ENCODE measurements around the gene EIF3I.
A peak's percentile ranks its signal among the peaks of the same experiment; 100 is the strongest.

The EIF3I gene

DNA sequence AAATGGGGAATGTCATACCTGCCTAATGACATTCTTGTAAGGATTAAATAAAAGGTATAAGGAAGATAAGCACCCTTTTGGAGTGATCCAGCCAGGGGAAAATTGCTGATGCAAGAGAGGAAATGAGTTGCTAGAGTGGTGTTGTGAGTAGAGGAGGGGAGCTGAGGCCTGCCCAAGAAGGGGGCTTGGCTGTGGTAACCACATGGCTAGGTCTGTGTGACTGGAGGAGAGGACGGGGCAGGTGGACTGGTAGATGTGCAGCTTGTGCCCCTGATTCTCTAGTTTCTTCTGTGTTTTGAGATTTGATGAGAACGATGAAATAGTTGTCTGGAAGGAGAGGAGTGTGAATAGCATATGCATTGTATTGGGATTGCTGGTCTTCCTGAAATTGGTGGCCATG lies 36.1 kb upstream of the EIF3I start:
- Histone ChIP-seq H3K4me3 (ENCODE audit: low read depth in 1 of 2, low read length in 2 of 2) (no peak overlapping the region), H3K9me3 (ENCODE audit: low read length) (no peaks in the 10 kb centered on the region), H3K27ac (ENCODE audit: low read depth, low read length) (no peak overlapping the region), H3K9ac (ENCODE audit: low read length) (no peak overlapping the region), H3K4me1 (ENCODE audit: insufficient read depth, low read length) (peaks cover 27% of the 10 kb centered on the region), H3K27me3 (ENCODE audit: control insufficient read depth in 1 of 2, insufficient read depth in 2 of 2, low read length in 2 of 2) (no peaks in the 10 kb centered on the region), H3K36me3 (ENCODE audit: insufficient read depth, low read length) (peaks cover 72% of the 10 kb centered on the region)

DNA sequence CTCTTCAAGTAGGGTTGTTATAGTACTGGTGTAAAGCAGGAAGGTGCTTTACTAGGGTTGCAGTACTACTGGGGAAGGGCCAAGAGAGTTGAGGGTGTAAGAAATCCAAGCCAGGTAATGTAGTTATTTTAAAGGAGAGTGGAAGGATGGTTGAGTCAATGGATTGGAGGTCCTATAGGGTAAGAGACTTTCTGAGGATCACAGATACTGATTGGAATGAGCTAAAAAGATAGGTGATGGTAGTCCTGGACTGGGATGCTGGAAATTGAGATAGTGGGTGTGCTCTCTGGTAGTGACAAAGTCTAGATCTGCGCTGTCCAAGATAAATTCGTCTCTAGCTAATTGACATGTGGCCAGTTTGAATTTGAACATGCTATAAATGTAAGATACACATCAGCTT lies 35.7 kb upstream of the EIF3I start:
- Histone ChIP-seq H3K36me3 (ENCODE audit: insufficient read depth, low read length) (peaks cover 72% of the 10 kb centered on the region), H3K4me1 (ENCODE audit: insufficient read depth, low read length) (peaks cover 23% of the 10 kb centered on the region), H3K27me3 (ENCODE audit: control insufficient read depth in 1 of 2, insufficient read depth in 2 of 2, low read length in 2 of 2) (no peaks in the 10 kb centered on the region), H3K9ac (ENCODE audit: low read length) (no peak overlapping the region), H3K9me3 (ENCODE audit: low read length) (no peaks in the 10 kb centered on the region), H3K4me3 (ENCODE audit: low read depth in 1 of 2, low read length in 2 of 2) (no peak overlapping the region), H3K27ac (ENCODE audit: low read depth, low read length) (no peak overlapping the region)

DNA sequence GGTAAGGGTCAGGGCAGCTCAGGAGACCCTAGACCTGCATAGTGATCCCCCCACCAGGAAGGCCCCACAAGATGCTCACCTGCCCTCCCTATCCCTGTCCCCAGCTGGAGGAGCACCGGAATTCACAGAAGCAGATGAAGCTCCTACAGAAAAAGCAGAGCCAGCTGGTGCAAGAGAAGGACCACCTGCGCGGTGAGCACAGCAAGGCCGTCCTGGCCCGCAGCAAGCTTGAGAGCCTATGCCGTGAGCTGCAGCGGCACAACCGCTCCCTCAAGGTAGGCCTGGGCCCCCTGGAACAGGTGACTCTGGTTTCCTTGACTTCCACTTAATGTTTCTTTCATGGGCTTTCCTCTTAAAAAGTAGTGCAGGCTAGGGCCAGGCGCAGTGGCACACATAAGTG lies 34.4 kb upstream of the EIF3I start:
- H3K9me3 ChIP-seq (ENCODE audit: low read length) = no peaks in the 10 kb centered on the region
- H3K27me3 ChIP-seq (ENCODE audit: control insufficient read depth in 1 of 2, insufficient read depth in 2 of 2, low read length in 2 of 2) = no peaks in the 10 kb centered on the region
- no peak overlapping the region for H3K4me3 ChIP-seq (ENCODE audit: low read depth in 1 of 2, low read length in 2 of 2)
- H3K9ac ChIP-seq (ENCODE audit: low read length) = no peak overlapping the region
- H3K27ac ChIP-seq (ENCODE audit: low read depth, low read length) = no peak overlapping the region
- peaks cover 13% of the 10 kb centered on the region for H3K4me1 ChIP-seq (ENCODE audit: insufficient read depth, low read length)
- H3K36me3 ChIP-seq (ENCODE audit: insufficient read depth, low read length) = peaks cover 79% of the 10 kb centered on the region

DNA sequence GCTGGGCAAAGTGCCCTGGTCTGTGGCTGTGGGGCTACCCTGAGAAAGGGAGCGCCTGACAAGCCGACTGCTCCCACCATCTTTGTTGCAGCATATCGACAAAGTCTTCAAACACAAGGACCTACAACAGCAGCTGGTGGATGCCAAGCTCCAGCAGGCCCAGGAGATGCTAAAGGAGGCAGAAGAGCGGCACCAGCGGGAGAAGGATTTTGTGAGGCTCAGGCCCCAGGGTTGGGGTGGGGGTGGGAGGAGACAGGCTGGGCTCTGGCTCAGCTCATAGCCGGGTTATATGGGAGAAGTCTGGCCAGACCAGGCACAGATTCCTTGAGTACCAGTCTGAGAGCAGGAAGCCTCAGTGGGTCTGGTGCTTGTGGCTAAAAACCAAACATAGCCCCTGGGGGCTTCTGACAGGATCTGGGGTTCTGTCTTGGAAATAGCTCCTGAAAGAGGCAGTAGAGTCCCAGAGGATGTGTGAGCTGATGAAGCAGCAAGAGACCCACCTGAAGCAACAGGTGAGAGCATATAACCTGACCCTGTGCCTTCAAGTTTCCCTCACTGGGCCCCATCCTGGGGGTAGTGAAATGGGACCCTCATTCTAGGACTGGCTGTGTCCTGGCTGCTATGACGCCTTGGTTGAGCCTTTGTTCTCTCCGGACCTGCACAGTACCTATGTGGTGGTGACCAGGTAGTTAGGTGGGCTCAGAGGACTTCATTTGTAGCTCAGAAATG lies 29.8 kb upstream of the EIF3I start:
- Histone ChIP-seq H3K4me1 (ENCODE audit: insufficient read depth, low read length) (no peaks in the 10 kb centered on the region), H3K4me3 (ENCODE audit: low read depth in 1 of 2, low read length in 2 of 2) (no peak overlapping the region), H3K27me3 (ENCODE audit: control insufficient read depth in 1 of 2, insufficient read depth in 2 of 2, low read length in 2 of 2) (no peaks in the 10 kb centered on the region), H3K36me3 (ENCODE audit: insufficient read depth, low read length) (peaks cover 93% of the 10 kb centered on the region), H3K9me3 (ENCODE audit: low read length) (no peaks in the 10 kb centered on the region), H3K27ac (ENCODE audit: low read depth, low read length) (no peak overlapping the region), H3K9ac (ENCODE audit: low read length) (no peak overlapping the region)

DNA sequence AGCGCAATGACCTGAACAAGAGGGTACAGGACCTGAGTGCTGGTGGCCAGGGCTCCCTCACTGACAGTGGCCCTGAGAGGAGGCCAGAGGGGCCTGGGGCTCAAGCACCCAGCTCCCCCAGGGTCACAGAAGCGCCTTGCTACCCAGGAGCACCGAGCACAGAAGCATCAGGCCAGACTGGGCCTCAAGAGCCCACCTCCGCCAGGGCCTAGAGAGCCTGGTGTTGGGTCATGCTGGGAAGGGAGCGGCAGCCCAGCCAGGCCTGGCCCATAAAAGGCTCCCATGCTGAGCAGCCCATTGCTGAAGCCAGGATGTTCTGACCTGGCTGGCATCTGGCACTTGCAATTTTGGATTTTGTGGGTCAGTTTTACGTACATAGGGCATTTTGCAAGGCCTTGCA lies 27.2 kb upstream of the EIF3I start:
- no peak overlapping the region for H3K27ac ChIP-seq (ENCODE audit: low read depth, low read length)
- no peak overlapping the region for H3K4me3 ChIP-seq (ENCODE audit: low read depth in 1 of 2, low read length in 2 of 2)
- H3K4me1 ChIP-seq (ENCODE audit: insufficient read depth, low read length) = peaks cover 10% of the 10 kb centered on the region
- no peaks in the 10 kb centered on the region for H3K9me3 ChIP-seq (ENCODE audit: low read length)
- no peaks in the 10 kb centered on the region for H3K27me3 ChIP-seq (ENCODE audit: control insufficient read depth in 1 of 2, insufficient read depth in 2 of 2, low read length in 2 of 2)
- H3K36me3 ChIP-seq (ENCODE audit: insufficient read depth, low read length) = peaks cover 73% of the 10 kb centered on the region
- no peak overlapping the region for H3K9ac ChIP-seq (ENCODE audit: low read length)

DNA sequence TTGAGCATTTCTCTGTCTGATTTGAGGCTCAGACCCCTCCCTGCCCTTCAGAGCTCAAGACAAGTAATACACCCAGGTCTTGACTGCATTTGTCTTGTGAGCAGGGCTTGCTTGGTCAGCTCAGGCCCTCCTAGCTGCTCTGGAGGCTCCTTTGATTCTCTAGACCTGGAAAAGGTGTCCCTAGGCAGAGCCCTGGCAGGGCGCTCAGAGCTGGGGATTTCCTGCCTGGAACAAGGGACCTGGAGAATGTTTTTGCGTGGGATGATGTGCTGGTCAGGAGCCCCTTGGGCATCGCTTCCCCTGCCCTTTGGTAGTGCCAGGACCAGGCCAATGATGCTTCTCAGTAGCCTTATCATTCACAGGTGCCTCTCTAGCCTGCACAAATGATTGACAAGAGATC lies 26.7 kb upstream of the EIF3I start:
- Histone ChIP-seq H3K36me3 (ENCODE audit: insufficient read depth, low read length) (peaks cover 68% of the 10 kb centered on the region), H3K27me3 (ENCODE audit: control insufficient read depth in 1 of 2, insufficient read depth in 2 of 2, low read length in 2 of 2) (no peaks in the 10 kb centered on the region), H3K9ac (ENCODE audit: low read length) (no peak overlapping the region), H3K4me3 (ENCODE audit: low read depth in 1 of 2, low read length in 2 of 2) (no peak overlapping the region), H3K9me3 (ENCODE audit: low read length) (no peaks in the 10 kb centered on the region), H3K4me1 (ENCODE audit: insufficient read depth, low read length) (peaks cover 11% of the 10 kb centered on the region), H3K27ac (ENCODE audit: low read depth, low read length) (no peak overlapping the region)

DNA sequence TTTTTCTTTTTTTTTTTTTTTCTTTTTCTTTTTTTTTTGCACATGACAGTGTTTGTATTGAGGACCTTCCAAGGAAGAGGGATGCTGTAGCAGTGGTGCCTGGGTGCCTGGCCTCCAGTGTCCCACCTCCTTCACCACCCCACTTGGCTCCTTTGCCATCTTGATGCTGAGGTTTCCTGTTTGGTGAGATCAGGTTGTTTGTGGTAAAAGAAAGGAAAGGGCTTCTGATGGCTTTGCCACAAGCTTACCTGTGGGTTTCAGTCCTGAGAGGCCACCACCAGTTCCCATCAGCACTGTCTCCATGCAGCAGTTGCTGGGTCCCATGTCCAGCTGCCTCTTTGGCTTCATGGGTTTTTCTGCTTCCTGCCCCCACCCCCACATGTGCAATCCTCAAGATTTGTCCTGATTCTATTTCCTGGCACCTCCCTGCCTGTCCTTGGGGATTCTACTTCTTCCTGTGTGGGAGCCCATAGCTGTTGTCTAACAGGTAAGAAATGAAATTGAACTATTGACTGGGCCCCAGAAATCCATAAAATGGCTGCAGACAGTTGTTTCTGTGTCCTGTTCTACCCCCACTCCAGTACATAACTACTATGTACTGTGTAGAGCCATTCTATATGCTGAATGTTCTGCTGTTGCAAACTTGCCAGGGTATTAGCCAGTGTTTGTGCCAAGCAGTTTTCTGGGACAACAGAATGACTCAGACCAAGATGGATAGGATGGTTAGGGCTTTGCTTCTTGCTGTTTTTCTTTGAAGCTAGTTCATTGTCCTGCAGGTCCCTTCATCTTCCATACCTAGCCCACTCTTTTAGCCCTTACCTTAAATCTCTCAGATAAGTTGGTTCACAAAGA lies 26.0 kb upstream of the EIF3I start:
- H3K27me3 ChIP-seq (ENCODE audit: control insufficient read depth in 1 of 2, insufficient read depth in 2 of 2, low read length in 2 of 2) = no peaks in the 10 kb centered on the region
- no peaks in the 10 kb centered on the region for H3K9me3 ChIP-seq (ENCODE audit: low read length)
- peaks cover 11% of the 10 kb centered on the region for H3K4me1 ChIP-seq (ENCODE audit: insufficient read depth, low read length)
- peaks cover 61% of the 10 kb centered on the region for H3K36me3 ChIP-seq (ENCODE audit: insufficient read depth, low read length)
- H3K27ac ChIP-seq (ENCODE audit: low read depth, low read length) = no peak overlapping the region
- H3K4me3 ChIP-seq (ENCODE audit: low read depth in 1 of 2, low read length in 2 of 2) = no peak overlapping the region
- no peak overlapping the region for H3K9ac ChIP-seq (ENCODE audit: low read length)

DNA sequence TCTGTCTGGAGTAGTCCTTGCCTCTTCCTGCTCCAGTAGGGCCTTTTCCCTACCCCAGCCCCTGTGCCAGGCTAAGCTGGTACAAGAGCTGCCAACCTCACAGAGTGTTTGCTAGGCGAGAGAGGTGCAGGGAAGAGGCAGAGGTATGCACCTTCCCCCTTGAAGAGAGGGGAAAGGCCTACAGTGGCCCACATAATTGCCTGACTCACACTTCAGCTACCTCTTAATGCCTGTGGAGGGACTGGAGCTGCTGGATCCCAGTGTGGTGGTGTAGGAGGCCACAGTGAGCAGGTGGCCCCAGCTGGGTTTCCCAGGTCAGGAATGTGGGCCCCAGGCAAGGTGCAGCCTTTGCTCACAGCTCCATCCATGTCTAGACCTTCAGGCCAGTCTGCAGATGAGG lies 25.1 kb upstream of the EIF3I start:
- peaks cover 52% of the 10 kb centered on the region for H3K36me3 ChIP-seq (ENCODE audit: insufficient read depth, low read length)
- H3K9ac ChIP-seq (ENCODE audit: low read length) = no peak overlapping the region
- H3K27me3 ChIP-seq (ENCODE audit: control insufficient read depth in 1 of 2, insufficient read depth in 2 of 2, low read length in 2 of 2) = no peaks in the 10 kb centered on the region
- no peaks in the 10 kb centered on the region for H3K9me3 ChIP-seq (ENCODE audit: low read length)
- H3K4me3 ChIP-seq (ENCODE audit: low read depth in 1 of 2, low read length in 2 of 2) = no peak overlapping the region
- no peak overlapping the region for H3K27ac ChIP-seq (ENCODE audit: low read depth, low read length)
- H3K4me1 ChIP-seq (ENCODE audit: insufficient read depth, low read length) = peaks cover 20% of the 10 kb centered on the region

DNA sequence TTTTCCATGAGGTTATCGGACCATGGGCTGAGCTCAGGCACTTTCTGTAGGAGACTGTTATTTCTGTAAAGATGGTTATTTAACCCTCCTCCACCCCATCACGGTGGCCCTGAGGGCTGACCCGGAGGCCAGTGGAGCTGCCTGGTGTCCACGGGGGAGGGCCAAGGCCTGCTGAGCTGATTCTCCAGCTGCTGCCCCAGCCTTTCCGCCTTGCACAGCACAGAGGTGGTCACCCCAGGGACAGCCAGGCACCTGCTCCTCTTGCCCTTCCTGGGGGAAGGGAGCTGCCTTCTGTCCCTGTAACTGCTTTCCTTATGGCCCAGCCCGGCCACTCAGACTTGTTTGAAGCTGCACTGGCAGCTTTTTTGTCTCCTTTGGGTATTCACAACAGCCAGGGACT lies 24.4 kb upstream of the EIF3I start:
- Histone ChIP-seq H3K36me3 (ENCODE audit: insufficient read depth, low read length) (peaks cover 45% of the 10 kb centered on the region), H3K4me1 (ENCODE audit: insufficient read depth, low read length) (peaks cover 21% of the 10 kb centered on the region), H3K27ac (ENCODE audit: low read depth, low read length) (no peak overlapping the region)

DNA sequence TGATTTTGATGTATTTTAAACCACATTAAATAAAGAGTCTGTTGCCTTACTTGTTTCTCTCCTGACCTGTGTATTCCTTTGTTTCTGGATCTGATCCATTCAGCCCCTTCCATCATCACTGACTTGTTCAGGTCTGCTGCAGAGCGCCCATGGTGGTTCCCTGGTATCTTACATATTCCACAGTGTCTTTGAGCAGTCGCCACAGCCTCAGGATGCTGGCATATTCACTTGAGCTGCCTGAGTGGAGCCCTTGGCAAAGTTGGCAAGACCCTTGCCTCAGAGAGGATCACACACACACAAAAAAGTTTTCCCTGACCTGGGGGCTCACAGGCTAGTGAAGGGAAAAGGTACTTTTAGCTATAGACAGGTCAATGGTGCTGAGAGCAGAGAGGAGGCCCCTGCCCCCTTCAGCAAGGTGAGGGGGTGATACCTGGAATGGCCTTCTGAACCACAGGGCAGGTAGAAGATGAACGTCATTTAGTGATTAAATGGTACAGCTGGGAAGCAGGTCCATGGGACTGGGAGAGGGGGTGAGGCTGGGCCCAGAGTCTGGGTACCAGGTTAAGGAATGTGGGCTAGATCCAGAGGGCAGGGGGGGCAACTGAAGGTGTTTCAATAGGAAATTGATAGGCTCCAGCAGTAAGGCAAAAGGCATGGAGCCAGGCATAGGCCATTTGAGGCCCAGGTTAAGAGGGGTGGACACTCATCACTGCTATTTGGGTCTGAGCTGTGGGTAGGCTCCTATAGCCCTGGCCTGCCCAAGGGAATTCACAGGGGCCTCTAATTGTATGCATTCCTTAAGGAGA lies 23.8 kb upstream of the EIF3I start:
- Histone ChIP-seq H3K27me3 (ENCODE audit: control insufficient read depth in 1 of 2, insufficient read depth in 2 of 2, low read length in 2 of 2) (no peaks in the 10 kb centered on the region), H3K4me3 (ENCODE audit: low read depth in 1 of 2, low read length in 2 of 2) (no peak overlapping the region), H3K9me3 (ENCODE audit: low read length) (no peaks in the 10 kb centered on the region), H3K36me3 (ENCODE audit: insufficient read depth, low read length) (peaks cover 39% of the 10 kb centered on the region), H3K9ac (ENCODE audit: low read length) (no peak overlapping the region), H3K27ac (ENCODE audit: low read depth, low read length) (no peak overlapping the region), H3K4me1 (ENCODE audit: insufficient read depth, low read length) (peaks cover 21% of the 10 kb centered on the region)

More for the DNA sequence above, 24.4 kb upstream of the EIF3I start:
- Histone ChIP-seq H3K4me3 (ENCODE audit: low read depth in 1 of 2, low read length in 2 of 2) (no peak overlapping the region), H3K9me3 (ENCODE audit: low read length) (no peaks in the 10 kb centered on the region), H3K9ac (ENCODE audit: low read length) (no peak overlapping the region), H3K27me3 (ENCODE audit: control insufficient read depth in 1 of 2, insufficient read depth in 2 of 2, low read length in 2 of 2) (no peaks in the 10 kb centered on the region)

DNA sequence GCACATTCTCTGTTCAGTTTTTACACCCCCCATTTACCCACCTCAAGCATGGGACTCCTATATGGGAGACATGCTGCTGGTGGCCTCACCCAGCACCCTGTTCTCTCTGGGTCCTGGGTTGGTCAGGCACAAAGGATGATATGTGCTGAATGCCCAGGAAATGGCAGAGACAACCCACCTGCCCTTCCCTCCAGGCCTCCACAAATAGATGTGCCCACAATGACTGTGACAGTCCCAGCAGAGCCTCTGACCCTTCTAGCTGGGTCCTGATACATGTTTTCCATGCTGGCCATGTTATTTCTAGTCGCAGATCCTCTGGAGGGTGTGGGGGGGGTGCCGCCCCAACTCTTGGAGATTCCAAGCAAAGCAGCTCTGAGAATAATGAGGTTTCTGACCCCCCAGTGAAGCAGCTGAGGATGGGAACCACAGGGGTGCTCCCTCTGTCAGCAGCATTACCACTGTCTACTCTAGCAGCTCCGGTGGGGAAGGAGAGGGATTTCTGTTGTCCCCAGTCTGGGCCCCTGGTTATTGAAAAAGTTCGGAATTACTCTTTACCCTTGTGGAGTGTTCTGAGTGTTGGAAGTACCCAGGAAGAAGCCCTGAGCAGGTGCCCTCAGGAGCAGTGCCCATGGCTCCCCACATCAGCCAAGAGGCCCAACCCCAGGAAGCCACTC lies 23.0 kb upstream of the EIF3I start:
- no peak overlapping the region for H3K4me3 ChIP-seq (ENCODE audit: low read depth in 1 of 2, low read length in 2 of 2)
- no peak overlapping the region for H3K9ac ChIP-seq (ENCODE audit: low read length)

More for the DNA sequence above, 23.0 kb upstream of the EIF3I start:
- Histone ChIP-seq H3K27me3 (ENCODE audit: control insufficient read depth in 1 of 2, insufficient read depth in 2 of 2, low read length in 2 of 2) (no peaks in the 10 kb centered on the region), H3K4me1 (ENCODE audit: insufficient read depth, low read length) (peaks cover 21% of the 10 kb centered on the region), H3K9me3 (ENCODE audit: low read length) (no peaks in the 10 kb centered on the region), H3K27ac (ENCODE audit: low read depth, low read length) (peak overlapping the region; percentile 19), H3K36me3 (ENCODE audit: insufficient read depth, low read length) (peaks cover 31% of the 10 kb centered on the region)

All from muscle layer of colon (tissue), 2 donors.